ENCODE measurements around the gene HMGA1. TPM values are rescaled to one million over a fixed set of nuclear protein-coding genes. Genes with fewer than 3 reads are reported as not detected.

The HMGA1 gene
- total RNA-seq, 1 experiment from 2014 or later: 2,446 TPM

DNA sequence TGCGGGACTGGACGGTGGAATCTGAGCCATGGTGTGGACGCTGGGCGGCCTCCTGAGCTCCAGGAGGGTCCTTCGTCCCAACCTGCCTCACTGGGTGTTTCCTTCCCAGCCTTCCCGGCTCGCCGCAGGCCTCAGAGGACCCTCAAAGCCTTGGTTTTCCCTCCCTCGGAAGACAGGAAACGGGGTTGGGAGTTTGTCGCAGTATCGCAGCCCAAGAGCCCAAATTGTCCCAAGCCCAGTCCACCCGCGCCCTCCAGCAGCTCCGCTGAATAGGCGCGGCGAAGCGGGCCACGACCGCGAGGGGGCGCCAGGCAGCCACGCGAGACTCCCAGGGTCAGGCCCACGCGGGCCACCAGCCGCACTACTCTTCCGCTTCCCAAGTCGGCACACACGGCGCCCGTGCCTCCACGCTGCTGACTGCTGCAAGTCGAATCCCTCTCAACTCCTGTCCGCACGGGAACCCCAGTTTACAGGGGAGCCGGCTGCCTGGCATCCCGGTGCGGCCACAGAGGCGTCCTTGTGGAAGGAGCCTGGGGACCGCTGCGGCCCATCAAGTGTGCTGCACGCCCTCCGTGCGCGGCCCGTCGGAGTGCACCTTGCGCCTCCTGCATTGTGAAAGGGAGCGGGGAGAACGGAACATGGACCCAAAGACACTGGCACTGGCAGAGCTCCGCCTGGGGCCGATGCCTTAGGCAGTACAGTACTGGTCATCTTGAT lies 40.4 kb upstream of the HMGA1 start (continued):
- TF ChIP-seq, protein P1, sequence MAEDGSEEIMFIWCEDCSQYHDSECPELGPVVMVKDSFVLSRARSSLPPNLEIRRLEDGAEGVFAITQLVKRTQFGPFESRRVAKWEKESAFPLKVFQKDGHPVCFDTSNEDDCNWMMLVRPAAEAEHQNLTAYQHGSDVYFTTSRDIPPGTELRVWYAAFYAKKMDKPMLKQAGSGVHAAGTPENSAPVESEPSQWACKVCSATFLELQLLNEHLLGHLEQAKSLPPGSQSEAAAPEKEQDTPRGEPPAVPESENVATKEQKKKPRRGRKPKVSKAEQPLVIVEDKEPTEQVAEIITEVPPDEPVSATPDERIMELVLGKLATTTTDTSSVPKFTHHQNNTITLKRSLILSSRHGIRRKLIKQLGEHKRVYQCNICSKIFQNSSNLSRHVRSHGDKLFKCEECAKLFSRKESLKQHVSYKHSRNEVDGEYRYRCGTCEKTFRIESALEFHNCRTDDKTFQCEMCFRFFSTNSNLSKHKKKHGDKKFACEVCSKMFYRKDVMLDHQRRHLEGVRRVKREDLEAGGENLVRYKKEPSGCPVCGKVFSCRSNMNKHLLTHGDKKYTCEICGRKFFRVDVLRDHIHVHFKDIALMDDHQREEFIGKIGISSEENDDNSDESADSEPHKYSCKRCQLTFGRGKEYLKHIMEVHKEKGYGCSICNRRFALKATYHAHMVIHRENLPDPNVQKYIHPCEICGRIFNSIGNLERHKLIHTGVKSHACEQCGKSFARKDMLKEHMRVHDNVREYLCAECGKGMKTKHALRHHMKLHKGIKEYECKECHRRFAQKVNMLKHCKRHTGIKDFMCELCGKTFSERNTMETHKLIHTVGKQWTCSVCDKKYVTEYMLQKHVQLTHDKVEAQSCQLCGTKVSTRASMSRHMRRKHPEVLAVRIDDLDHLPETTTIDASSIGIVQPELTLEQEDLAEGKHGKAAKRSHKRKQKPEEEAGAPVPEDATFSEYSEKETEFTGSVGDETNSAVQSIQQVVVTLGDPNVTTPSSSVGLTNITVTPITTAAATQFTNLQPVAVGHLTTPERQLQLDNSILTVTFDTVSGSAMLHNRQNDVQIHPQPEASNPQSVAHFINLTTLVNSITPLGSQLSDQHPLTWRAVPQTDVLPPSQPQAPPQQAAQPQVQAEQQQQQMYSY (CRISPR knock-in tag; IDR thresholded peaks at IDR 0.05): peak; percentile 44; the same call in 1 of the 2 replicates
- no peak for TF ChIP-seq ZNF121 (CRISPR knock-in tag; IDR thresholded peaks at IDR 0.05)
- no peak for TF ChIP-seq ZNF396 (CRISPR knock-in tag; IDR thresholded peaks at IDR 0.05; ENCODE audit: borderline replicate concordance)
- TF ChIP-seq, protein P2, sequence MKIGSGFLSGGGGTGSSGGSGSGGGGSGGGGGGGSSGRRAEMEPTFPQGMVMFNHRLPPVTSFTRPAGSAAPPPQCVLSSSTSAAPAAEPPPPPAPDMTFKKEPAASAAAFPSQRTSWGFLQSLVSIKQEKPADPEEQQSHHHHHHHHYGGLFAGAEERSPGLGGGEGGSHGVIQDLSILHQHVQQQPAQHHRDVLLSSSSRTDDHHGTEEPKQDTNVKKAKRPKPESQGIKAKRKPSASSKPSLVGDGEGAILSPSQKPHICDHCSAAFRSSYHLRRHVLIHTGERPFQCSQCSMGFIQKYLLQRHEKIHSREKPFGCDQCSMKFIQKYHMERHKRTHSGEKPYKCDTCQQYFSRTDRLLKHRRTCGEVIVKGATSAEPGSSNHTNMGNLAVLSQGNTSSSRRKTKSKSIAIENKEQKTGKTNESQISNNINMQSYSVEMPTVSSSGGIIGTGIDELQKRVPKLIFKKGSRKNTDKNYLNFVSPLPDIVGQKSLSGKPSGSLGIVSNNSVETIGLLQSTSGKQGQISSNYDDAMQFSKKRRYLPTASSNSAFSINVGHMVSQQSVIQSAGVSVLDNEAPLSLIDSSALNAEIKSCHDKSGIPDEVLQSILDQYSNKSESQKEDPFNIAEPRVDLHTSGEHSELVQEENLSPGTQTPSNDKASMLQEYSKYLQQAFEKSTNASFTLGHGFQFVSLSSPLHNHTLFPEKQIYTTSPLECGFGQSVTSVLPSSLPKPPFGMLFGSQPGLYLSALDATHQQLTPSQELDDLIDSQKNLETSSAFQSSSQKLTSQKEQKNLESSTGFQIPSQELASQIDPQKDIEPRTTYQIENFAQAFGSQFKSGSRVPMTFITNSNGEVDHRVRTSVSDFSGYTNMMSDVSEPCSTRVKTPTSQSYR (CRISPR knock-in tag; IDR thresholded peaks at IDR 0.05): 0 out of 2 replicates have a peak, but pooled peaks have one; percentile 34
- TF ChIP-seq, protein P3, sequence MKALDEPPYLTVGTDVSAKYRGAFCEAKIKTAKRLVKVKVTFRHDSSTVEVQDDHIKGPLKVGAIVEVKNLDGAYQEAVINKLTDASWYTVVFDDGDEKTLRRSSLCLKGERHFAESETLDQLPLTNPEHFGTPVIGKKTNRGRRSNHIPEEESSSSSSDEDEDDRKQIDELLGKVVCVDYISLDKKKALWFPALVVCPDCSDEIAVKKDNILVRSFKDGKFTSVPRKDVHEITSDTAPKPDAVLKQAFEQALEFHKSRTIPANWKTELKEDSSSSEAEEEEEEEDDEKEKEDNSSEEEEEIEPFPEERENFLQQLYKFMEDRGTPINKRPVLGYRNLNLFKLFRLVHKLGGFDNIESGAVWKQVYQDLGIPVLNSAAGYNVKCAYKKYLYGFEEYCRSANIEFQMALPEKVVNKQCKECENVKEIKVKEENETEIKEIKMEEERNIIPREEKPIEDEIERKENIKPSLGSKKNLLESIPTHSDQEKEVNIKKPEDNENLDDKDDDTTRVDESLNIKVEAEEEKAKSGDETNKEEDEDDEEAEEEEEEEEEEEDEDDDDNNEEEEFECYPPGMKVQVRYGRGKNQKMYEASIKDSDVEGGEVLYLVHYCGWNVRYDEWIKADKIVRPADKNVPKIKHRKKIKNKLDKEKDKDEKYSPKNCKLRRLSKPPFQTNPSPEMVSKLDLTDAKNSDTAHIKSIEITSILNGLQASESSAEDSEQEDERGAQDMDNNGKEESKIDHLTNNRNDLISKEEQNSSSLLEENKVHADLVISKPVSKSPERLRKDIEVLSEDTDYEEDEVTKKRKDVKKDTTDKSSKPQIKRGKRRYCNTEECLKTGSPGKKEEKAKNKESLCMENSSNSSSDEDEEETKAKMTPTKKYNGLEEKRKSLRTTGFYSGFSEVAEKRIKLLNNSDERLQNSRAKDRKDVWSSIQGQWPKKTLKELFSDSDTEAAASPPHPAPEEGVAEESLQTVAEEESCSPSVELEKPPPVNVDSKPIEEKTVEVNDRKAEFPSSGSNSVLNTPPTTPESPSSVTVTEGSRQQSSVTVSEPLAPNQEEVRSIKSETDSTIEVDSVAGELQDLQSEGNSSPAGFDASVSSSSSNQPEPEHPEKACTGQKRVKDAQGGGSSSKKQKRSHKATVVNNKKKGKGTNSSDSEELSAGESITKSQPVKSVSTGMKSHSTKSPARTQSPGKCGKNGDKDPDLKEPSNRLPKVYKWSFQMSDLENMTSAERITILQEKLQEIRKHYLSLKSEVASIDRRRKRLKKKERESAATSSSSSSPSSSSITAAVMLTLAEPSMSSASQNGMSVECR (CRISPR knock-in tag; IDR thresholded peaks at IDR 0.05; ENCODE audit: borderline replicate concordance): no peak
- TF ChIP-seq, protein P4, sequence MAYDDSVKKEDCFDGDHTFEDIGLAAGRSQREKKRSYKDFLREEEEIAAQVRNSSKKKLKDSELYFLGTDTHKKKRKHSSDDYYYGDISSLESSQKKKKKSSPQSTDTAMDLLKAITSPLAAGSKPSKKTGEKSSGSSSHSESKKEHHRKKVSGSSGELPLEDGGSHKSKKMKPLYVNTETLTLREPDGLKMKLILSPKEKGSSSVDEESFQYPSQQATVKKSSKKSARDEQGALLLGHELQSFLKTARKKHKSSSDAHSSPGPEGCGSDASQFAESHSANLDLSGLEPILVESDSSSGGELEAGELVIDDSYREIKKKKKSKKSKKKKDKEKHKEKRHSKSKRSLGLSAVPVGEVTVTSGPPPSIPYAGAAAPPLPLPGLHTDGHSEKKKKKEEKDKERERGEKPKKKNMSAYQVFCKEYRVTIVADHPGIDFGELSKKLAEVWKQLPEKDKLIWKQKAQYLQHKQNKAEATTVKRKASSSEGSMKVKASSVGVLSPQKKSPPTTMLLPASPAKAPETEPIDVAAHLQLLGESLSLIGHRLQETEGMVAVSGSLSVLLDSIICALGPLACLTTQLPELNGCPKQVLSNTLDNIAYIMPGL (CRISPR knock-in tag; IDR thresholded peaks at IDR 0.05): peak; percentile 94; the same call in 1 of the 2 replicates
- TF ChIP-seq MLX (CRISPR knock-in tag; IDR thresholded peaks at IDR 0.05): no peak
- no peak for TF ChIP-seq ATF1 (CRISPR knock-in tag; IDR thresholded peaks at IDR 0.05)
- no peak for TF ChIP-seq ZNF138 (CRISPR knock-in tag; conservative IDR thresholded peaks at IDR 0.05)
- TF ChIP-seq ZNF232 (CRISPR knock-in tag; IDR thresholded peaks at IDR 0.05): peak; percentile 64; the same call in 1 of the 2 replicates
- TF ChIP-seq CTCF (IDR thresholded peaks at IDR 0.05): peak; percentile 81
- no peak for TF ChIP-seq CREB1 (CRISPR knock-in tag; IDR thresholded peaks at IDR 0.05)
- TF ChIP-seq SP1 (CRISPR knock-in tag; conservative IDR thresholded peaks at IDR 0.05): 0 out of 2 replicates have a peak, but pooled peaks have one; percentile 32
- TF ChIP-seq, protein P5, sequence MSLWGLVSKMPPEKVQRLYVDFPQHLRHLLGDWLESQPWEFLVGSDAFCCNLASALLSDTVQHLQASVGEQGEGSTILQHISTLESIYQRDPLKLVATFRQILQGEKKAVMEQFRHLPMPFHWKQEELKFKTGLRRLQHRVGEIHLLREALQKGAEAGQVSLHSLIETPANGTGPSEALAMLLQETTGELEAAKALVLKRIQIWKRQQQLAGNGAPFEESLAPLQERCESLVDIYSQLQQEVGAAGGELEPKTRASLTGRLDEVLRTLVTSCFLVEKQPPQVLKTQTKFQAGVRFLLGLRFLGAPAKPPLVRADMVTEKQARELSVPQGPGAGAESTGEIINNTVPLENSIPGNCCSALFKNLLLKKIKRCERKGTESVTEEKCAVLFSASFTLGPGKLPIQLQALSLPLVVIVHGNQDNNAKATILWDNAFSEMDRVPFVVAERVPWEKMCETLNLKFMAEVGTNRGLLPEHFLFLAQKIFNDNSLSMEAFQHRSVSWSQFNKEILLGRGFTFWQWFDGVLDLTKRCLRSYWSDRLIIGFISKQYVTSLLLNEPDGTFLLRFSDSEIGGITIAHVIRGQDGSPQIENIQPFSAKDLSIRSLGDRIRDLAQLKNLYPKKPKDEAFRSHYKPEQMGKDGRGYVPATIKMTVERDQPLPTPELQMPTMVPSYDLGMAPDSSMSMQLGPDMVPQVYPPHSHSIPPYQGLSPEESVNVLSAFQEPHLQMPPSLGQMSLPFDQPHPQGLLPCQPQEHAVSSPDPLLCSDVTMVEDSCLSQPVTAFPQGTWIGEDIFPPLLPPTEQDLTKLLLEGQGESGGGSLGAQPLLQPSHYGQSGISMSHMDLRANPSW (CRISPR knock-in tag; conservative IDR thresholded peaks at IDR 0.05; ENCODE audit: low read depth): no peak
- TF ChIP-seq E2F5 (CRISPR knock-in tag; IDR thresholded peaks at IDR 0.05): peak; percentile 77; the same call in 1 of the 2 replicates
- TF ChIP-seq TEAD1 (CRISPR knock-in tag; IDR thresholded peaks at IDR 0.05): no peak
- TF ChIP-seq GRHL2 (CRISPR knock-in tag; IDR thresholded peaks at IDR 0.05; ENCODE audit: insufficient replicate concordance, severe bottlenecking): no peak
- TF ChIP-seq KAT7 (CRISPR knock-in tag; IDR thresholded peaks at IDR 0.05; ENCODE audit: borderline replicate concordance): 0 out of 2 replicates have a peak, but pooled peaks have one; percentile 73

Measured in WTC11 (cell line).